CD4-positive, alpha-beta T cell (primary cell): ENCODE measurements around the gene CD37. TPM values are rescaled to one million over a fixed set of nuclear protein-coding genes. Genes with fewer than 3 reads are reported as not detected.

ENCODE experiments used
- ATAC-seq: fragments of 200-7000 bp; cut with Tn5 transposase; one replicate; pipeline ENCODE4 v1.10.0; 2022; ENCODE audit warnings: mild to moderate bottlenecking; ENCODE audit not compliant: poor library complexity
- CTCF ChIA-PET: fragments of 350-600 bp; sonication (Branson Sonifier 250); formaldehyde crosslinking; loops from one replicate; lab custom pipeline; 2021; ENCODE audit warnings: antibody characterized with exemption, inconsistent platforms; lab: Charles Lee
- POLR2A ChIA-PET: fragments of 350-600 bp; sonication (Branson Sonifier 250); formaldehyde crosslinking; loops from one replicate; lab custom pipeline; 2021; ENCODE audit warnings: antibody characterized with exemption, inconsistent platforms; lab: Charles Lee
- DNase-seq, 14 experiments: peaks; one replicate each; pipeline ENCODE4 v3.0.0-alpha.2; 2013 to 2020; ENCODE audit warnings: mixed read lengths in 2 of 14
- H3K27ac ChIP-seq, 2 donors: one replicate each; pipeline versions ENCODE4 v1.5.1 to v1.7.0; 2013; ENCODE audit warnings: low read length in 2 of 2, low read depth in 1 of 2, mild to moderate bottlenecking in 1 of 2
- H3K27me3 ChIP-seq, 2 experiments: 1 replicate in 1 of 2; 2 replicates in 1 of 2; pipeline versions ENCODE4 v1.6.1 to v1.7.0; 2013; ENCODE audit warnings: low read length in 2 of 2, control low read depth in 1 of 2, mild to moderate bottlenecking in 1 of 2, moderate library complexity in 1 of 2; ENCODE audit not compliant: insufficient read depth in 2 of 2, control insufficient read depth in 1 of 2
- H3K36me3 ChIP-seq: one replicate; pipeline ENCODE4 v1.6.1; 2013; ENCODE audit warnings: low read length, control low read depth; ENCODE audit not compliant: insufficient read depth
- H3K4me1 ChIP-seq: one replicate; pipeline ENCODE4 v1.6.1; 2013; ENCODE audit warnings: low read length, control low read depth; ENCODE audit not compliant: insufficient read depth
- H3K4me3 ChIP-seq: one replicate; pipeline ENCODE4 v1.5.1; 2013; ENCODE audit warnings: mild to moderate bottlenecking, low read length, moderate library complexity
- H3K9me3 ChIP-seq, 2 experiments: 1 replicate in 1 of 2; 2 replicates in 1 of 2; pipeline versions ENCODE4 v1.6.1 to v1.7.0; 2013; ENCODE audit warnings: low read length in 2 of 2, mild to moderate bottlenecking in 2 of 2, control low read depth in 1 of 2, moderate library complexity in 1 of 2; ENCODE audit not compliant: control insufficient read depth in 1 of 2, insufficient read depth in 1 of 2
- H3K27ac Mint-ChIP-seq: one replicate; pipeline ENCODE4 v1.8.0; 2020; ENCODE audit warnings: mixed read lengths
- H3K27me3 Mint-ChIP-seq: one replicate; pipeline ENCODE4 v1.8.0; 2021; ENCODE audit warnings: mixed read lengths
- H3K36me3 Mint-ChIP-seq: one replicate; pipeline ENCODE4 v1.8.0; 2021; ENCODE audit warnings: low read depth, mixed read lengths
- H3K4me1 Mint-ChIP-seq: one replicate; pipeline ENCODE4 v1.8.0; 2021; ENCODE audit warnings: low read depth, mixed read lengths
- H3K4me3 Mint-ChIP-seq: one replicate; pipeline ENCODE4 v1.8.0; 2020; ENCODE audit warnings: mild to moderate bottlenecking, mixed read lengths
- H3K9me3 Mint-ChIP-seq: one replicate; pipeline ENCODE4 v1.8.0; 2020; ENCODE audit warnings: mixed read lengths
- CTCF ChIP-seq: fragments of 200-600 bp; IDR thresholded peaks from one replicate; pipeline ENCODE4 v1.8.0; 2022; ENCODE audit warnings: antibody characterized with exemption, mild to moderate bottlenecking
- intact Hi-C, 2 experiments: fragments of 100-400 bp; cut with DNase I in 1 of 2; cut with micrococcal nuclease in 1 of 2; formaldehyde crosslinking; loops; one replicate each; pipeline versions ENCODE4 v1.15.1 to v1.9.0; 2023 to 2025; cut with DNase I, micrococcal nuclease
- total RNA-seq, 174 experiments: library from RNA in 2 of 174; stranded (reverse) in 2 of 174; gene quantifications; one replicate each; pipeline ENCODE4 v1.2.3 and lab custom pipeline; 2021 to 2026

The CD37 gene
- total RNA-seq, 2 experiments from 2014 or later: 329 to 350 TPM

GRCh38 chr19:49374665-49375434, 39.6 kb downstream of the CD37 start:
- peaks cover 0 to 6% of the 10 kb centered on the region in 2 experiments for H3K9me3 ChIP-seq
- intact Hi-C loops: no loop called here
- H3K27me3 ChIP-seq: no peaks in the 10 kb centered on the region
- Mint-ChIP-seq H3K27me3 (peaks cover 16% of the 10 kb centered on the region), H3K4me3 (no peak overlapping the region), H3K4me1 (no peaks in the 10 kb centered on the region), H3K36me3 (no peaks in the 10 kb centered on the region), H3K27ac (no peak overlapping the region), H3K9me3 (no peaks in the 10 kb centered on the region)
- ChIA-PET POLR2A (interaction anchor here (0.6 kb wide), 1 partner anchor 9 kb away, joined by 3 read pairs; no protein-coding TSS in a partner anchor), CTCF (no interaction called here)
- DNase-seq (no peak), ATAC-seq (no peak)
- H3K27ac ChIP-seq: no peak overlapping the region
- no peak for TF ChIP-seq CTCF
- no peak overlapping the region for H3K4me3 ChIP-seq
- H3K4me1 ChIP-seq: no peaks in the 10 kb centered on the region
- no peaks in the 10 kb centered on the region for H3K36me3 ChIP-seq

GRCh38 chr19:49378512-49378911, 43.3 kb downstream of the CD37 start:
- no peak overlapping the region for H3K27ac Mint-ChIP-seq
- Histone ChIP-seq H3K27ac (no peak overlapping the region), H3K36me3 (no peaks in the 10 kb centered on the region), H3K9me3 (peaks cover 5 to 8% of the 10 kb centered on the region in 2 experiments), H3K4me1 (no peaks in the 10 kb centered on the region), H3K4me3 (no peak overlapping the region), H3K27me3 (peaks cover 0 to 8% of the 10 kb centered on the region in 2 experiments)
- ATAC-seq (no peak), DNase-seq (no peak)
- POLR2A ChIA-PET: no interaction called here
- peaks cover 7% of the 10 kb centered on the region for H3K27me3 Mint-ChIP-seq
- intact Hi-C loops: no loop called here
- no peak overlapping the region for H3K4me3 Mint-ChIP-seq
- H3K9me3 Mint-ChIP-seq: peaks cover 3% of the 10 kb centered on the region
- no peaks in the 10 kb centered on the region for H3K4me1 Mint-ChIP-seq
- no peak for TF ChIP-seq CTCF
- CTCF ChIA-PET: no interaction called here
- no peaks in the 10 kb centered on the region for H3K36me3 Mint-ChIP-seq

GRCh38 chr19:49380391-49380790, 45.2 kb downstream of the CD37 start:
- peaks cover 6% of the 10 kb centered on the region for H3K9me3 Mint-ChIP-seq
- TF ChIP-seq CTCF: no peak
- Histone ChIP-seq H3K27ac (no peak overlapping the region), H3K4me1 (no peaks in the 10 kb centered on the region), H3K4me3 (no peak overlapping the region), H3K36me3 (no peaks in the 10 kb centered on the region), H3K27me3 (peaks cover 0 to 8% of the 10 kb centered on the region in 2 experiments), H3K9me3 (peaks cover 0 to 8% of the 10 kb centered on the region in 2 experiments)
- DNase-seq (no peak), ATAC-seq (no peak)
- intact Hi-C loops: no loop called here
- CTCF ChIA-PET: interaction anchor here (0.6 kb wide), 1 partner anchor 136 kb away, joined by 3 read pairs; no protein-coding TSS in a partner anchor
- no peaks in the 10 kb centered on the region for H3K36me3 Mint-ChIP-seq
- H3K27ac Mint-ChIP-seq: no peak overlapping the region
- H3K4me1 Mint-ChIP-seq: no peaks in the 10 kb centered on the region
- POLR2A ChIA-PET: interaction anchor here (0.6 kb wide), 1 partner anchor 33 kb away, joined by 5 read pairs; no protein-coding TSS in a partner anchor
- no peak overlapping the region for H3K4me3 Mint-ChIP-seq
- H3K27me3 Mint-ChIP-seq: peaks cover 4% of the 10 kb centered on the region
